Subcutaneous adipose tissue (tissue), 4 donors: ENCODE measurements around the gene MYCBP2. TPM values are rescaled to one million over a fixed set of nuclear protein-coding genes. Genes with fewer than 3 reads are reported as not detected.

Source experiments
- CTCF ChIP-seq: fragments of 450-650 bp; IDR thresholded peaks from one replicate; pipeline ENCODE4 v1.5.1; 2016; ENCODE audit warnings: low read depth, mild to moderate bottlenecking, control low read depth, antibody characterized with exemption, moderate library complexity
- total RNA-seq, 4 donors: library from RNA; depleted of rRNA; stranded (reverse); fragments of >200 nt; gene quantifications; one replicate each; pipeline ENCODE4 v1.1.0, GENCODE V29; 2016

Gene MYCBP2
- total RNA-seq, 4 donors from 2014 or later = 316 to 377 (median 343) TPM

- TF ChIP-seq CTCF = no peak
Measured at GRCh38 chr13:77213644-77214043, 113.2 kb downstream of the MYCBP2 start.

- no peak for TF ChIP-seq CTCF
Measured at GRCh38 chr13:77207943-77208342, 119.0 kb downstream of the MYCBP2 start.

GRCh38 chr13:77196052-77196618 is 130.8 kb downstream of the MYCBP2 start:
- no peak for TF ChIP-seq CTCF

- TF ChIP-seq CTCF = no peak
Measured at GRCh38 chr13:77190349-77190958, 136.4 kb downstream of the MYCBP2 start.

GRCh38 chr13:77185721-77186120 is 141.2 kb downstream of the MYCBP2 start:
- no peak for TF ChIP-seq CTCF

- TF ChIP-seq CTCF = no peak
Measured at GRCh38 chr13:77184455-77184854, 142.4 kb downstream of the MYCBP2 start.

GRCh38 chr13:77180011-77180410 is 146.9 kb downstream of the MYCBP2 start:
- TF ChIP-seq CTCF = no peak
